HepG2 (cell line): Measurements from ENCODE around the gene TMEM190. TPM values are rescaled to one million over a fixed set of nuclear protein-coding genes. Genes with fewer than 3 reads are reported as not detected.

Experiments used
- GTF2F1 ChIP-seq: fragments of 150-350 bp; IDR thresholded peaks from 2 replicates; pipeline ENCODE4 v1.6.1; 2014; ENCODE audit warnings: low read length
- HCFC1 ChIP-seq: fragments of 150-350 bp; IDR thresholded peaks from 2 replicates; pipeline ENCODE4 v1.6.1; 2014; ENCODE audit warnings: low read depth, low read length
- HMG20A ChIP-seq: IDR thresholded peaks from 2 replicates; pipeline ENCODE4 v1.6.1; 2016; ENCODE audit warnings: borderline replicate concordance
- KLF6 ChIP-seq: IDR thresholded peaks from 2 replicates; pipeline ENCODE4 v1.8.0; 2016; ENCODE audit warnings: missing biosample characterization, missing genetic modification reagents
- NR2F1 ChIP-seq, 2 experiments: fragments of 450-650 bp in 1 of 2; formaldehyde crosslinking in 1 of 2; IDR thresholded peaks; 2 replicates each; pipeline versions ENCODE4 v1.5.0 to v1.6.1; 2016 to 2020; ENCODE audit warnings: mild to moderate bottlenecking in 1 of 2, missing compliant biosample characterization in 1 of 2, missing genetic modification reagents in 1 of 2, moderate library complexity in 1 of 2
- SMAD3 ChIP-seq: sonication (generic); formaldehyde crosslinking; IDR thresholded peaks from 2 replicates; pipeline ENCODE4 v1.4.0; 2020; ENCODE audit warnings: missing genetic modification reagents
- ZMYM2 ChIP-seq: sonication (generic); formaldehyde crosslinking; IDR thresholded peaks from 2 replicates; pipeline ENCODE4 v1.8.0; 2022; ENCODE audit warnings: mild to moderate bottlenecking, missing genetic modification reagents
- ZNF263 ChIP-seq: sonication (generic); formaldehyde crosslinking; IDR thresholded peaks from 2 replicates; pipeline ENCODE4 v1.4.0; 2020; ENCODE audit warnings: missing genetic modification reagents
- ZNF343 ChIP-seq: sonication (generic); formaldehyde crosslinking; IDR thresholded peaks from 2 replicates; pipeline ENCODE4 v1.4.0; 2020; ENCODE audit warnings: mild to moderate bottlenecking, missing genetic modification reagents
- ZNF749 ChIP-seq: sonication (generic); formaldehyde crosslinking; IDR thresholded peaks from 2 replicates; pipeline ENCODE4 v1.8.0; 2022; ENCODE audit warnings: mild to moderate bottlenecking, missing genetic modification reagents, moderate library complexity, borderline replicate concordance
- polyA plus RNA-seq, 8 experiments: library from polyadenylated mRNA; depleted of rRNA in 3 of 8; stranded (reverse) in 7 of 8; unstranded in 1 of 8; fragments of >200 nt; fragmentation: Illumina TruSeq in 4 of 8; extraction: Trizol in 4 of 8; gene quantifications; 2 replicates each; pipeline versions ENCODE4 v1.2.1 to v1.2.3, GENCODE V29; 2011 to 2016; ENCODE audit warnings: low read depth in 4 of 8, missing spikeins in 1 of 8, mixed read lengths in 1 of 8; ENCODE audit not compliant: insufficient read depth in 1 of 8
- total RNA-seq, 5 experiments: library from RNA; depleted of rRNA; stranded (reverse); fragments of >200 nt; fragmentation: Illumina TruSeq; extraction: Trizol; gene quantifications; 2 replicates each; pipeline ENCODE4 v1.2.3, GENCODE V29; 2016; ENCODE audit warnings: low read depth in 1 of 5
- TF ChIP-seq, protein P1 (sequence below): sonication (generic); formaldehyde crosslinking; IDR thresholded peaks from 2 replicates; pipeline ENCODE4 v1.4.0; 2020; ENCODE audit warnings: missing genetic modification reagents
- TF ChIP-seq, protein P2 (sequence below): sonication (generic); formaldehyde crosslinking; IDR thresholded peaks from 2 replicates; pipeline ENCODE4 v1.4.0; 2020; ENCODE audit warnings: mild to moderate bottlenecking, missing genetic modification reagents
- TF ChIP-seq, protein P3 (sequence below): sonication (generic); formaldehyde crosslinking; IDR thresholded peaks from 2 replicates; pipeline ENCODE4 v1.8.1; 2023; ENCODE audit warnings: mild to moderate bottlenecking, moderate library complexity, missing genetic modification reagents
- TF ChIP-seq, protein P4 (sequence below): sonication (generic); formaldehyde crosslinking; IDR thresholded peaks from 2 replicates; pipeline ENCODE4 v1.4.0; 2020; ENCODE audit warnings: missing genetic modification reagents, borderline replicate concordance

TMEM190 gene
- total and polyA plus RNA-seq, 2 of the 13 experiments (the other 11 are each of a cell fraction or from before 2014, with no cell fraction given), result 0.35 to 0.83 TPM

DNA sequence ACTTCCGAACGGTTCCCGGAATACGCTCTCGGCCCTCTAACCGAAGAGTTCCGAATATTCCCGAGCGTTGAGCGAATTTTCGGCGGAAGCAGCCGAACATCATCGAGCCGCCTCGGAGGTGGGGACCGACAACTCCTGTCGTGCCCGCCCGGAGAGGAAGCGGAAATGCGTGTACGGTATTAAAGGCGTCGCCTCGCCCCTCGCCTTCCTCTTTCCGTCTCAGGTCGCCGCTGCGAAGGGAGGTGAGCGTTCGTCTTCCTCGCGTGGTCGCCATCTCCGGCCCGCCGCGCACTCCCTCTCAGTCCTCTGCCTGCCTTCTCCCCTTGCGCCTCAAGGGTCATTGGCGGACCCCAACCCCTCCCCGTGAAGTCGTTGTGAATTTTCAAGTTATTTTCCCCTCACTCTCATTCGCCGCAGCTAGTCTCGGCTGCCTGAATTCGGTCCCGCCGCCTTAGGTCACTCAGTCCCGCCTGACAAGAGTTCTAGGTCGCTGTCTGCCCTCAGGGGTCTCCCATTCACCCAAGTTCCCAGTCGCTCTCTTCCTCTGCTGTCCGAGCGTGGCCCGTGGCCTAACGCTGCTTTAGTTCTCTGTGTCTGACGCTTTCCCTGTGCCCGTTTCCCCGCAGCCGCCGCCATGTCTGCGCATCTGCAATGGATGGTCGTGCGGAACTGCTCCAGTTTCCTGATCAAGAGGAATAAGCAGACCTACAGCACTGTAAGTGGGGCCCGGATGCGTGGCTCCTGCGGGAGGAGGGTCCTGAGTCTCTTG lies 9.3 kb downstream of the TMEM190 start, which contains the start of gene RPL28 (continued):
- TF ChIP-seq, protein P1, sequence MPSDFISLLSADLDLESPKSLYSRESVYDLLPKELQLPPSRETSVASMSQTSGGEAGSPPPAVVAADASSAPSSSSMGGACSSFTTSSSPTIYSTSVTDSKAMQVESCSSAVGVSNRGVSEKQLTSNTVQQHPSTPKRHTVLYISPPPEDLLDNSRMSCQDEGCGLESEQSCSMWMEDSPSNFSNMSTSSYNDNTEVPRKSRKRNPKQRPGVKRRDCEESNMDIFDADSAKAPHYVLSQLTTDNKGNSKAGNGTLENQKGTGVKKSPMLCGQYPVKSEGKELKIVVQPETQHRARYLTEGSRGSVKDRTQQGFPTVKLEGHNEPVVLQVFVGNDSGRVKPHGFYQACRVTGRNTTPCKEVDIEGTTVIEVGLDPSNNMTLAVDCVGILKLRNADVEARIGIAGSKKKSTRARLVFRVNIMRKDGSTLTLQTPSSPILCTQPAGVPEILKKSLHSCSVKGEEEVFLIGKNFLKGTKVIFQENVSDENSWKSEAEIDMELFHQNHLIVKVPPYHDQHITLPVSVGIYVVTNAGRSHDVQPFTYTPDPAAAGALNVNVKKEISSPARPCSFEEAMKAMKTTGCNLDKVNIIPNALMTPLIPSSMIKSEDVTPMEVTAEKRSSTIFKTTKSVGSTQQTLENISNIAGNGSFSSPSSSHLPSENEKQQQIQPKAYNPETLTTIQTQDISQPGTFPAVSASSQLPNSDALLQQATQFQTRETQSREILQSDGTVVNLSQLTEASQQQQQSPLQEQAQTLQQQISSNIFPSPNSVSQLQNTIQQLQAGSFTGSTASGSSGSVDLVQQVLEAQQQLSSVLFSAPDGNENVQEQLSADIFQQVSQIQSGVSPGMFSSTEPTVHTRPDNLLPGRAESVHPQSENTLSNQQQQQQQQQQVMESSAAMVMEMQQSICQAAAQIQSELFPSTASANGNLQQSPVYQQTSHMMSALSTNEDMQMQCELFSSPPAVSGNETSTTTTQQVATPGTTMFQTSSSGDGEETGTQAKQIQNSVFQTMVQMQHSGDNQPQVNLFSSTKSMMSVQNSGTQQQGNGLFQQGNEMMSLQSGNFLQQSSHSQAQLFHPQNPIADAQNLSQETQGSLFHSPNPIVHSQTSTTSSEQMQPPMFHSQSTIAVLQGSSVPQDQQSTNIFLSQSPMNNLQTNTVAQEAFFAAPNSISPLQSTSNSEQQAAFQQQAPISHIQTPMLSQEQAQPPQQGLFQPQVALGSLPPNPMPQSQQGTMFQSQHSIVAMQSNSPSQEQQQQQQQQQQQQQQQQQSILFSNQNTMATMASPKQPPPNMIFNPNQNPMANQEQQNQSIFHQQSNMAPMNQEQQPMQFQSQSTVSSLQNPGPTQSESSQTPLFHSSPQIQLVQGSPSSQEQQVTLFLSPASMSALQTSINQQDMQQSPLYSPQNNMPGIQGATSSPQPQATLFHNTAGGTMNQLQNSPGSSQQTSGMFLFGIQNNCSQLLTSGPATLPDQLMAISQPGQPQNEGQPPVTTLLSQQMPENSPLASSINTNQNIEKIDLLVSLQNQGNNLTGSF (CRISPR knock-in tag), result peak; percentile 60; the same call in 1 of the 2 replicates
- TF ChIP-seq NR2F1 (CRISPR knock-in tag; IDR thresholded peaks at IDR 0.05), result no peak; a peak in 1 of 4 replicates
- peak; percentile 97 for TF ChIP-seq KLF6 (CRISPR knock-in tag)
- TF ChIP-seq, protein P2, sequence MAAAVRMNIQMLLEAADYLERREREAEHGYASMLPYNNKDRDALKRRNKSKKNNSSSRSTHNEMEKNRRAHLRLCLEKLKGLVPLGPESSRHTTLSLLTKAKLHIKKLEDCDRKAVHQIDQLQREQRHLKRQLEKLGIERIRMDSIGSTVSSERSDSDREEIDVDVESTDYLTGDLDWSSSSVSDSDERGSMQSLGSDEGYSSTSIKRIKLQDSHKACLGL (CRISPR knock-in tag), result peak; percentile 78
- TF ChIP-seq ZMYM2 (CRISPR knock-in tag), result no peak
- TF ChIP-seq ZNF263 (CRISPR knock-in tag), result peak; percentile 9; the same call in 1 of the 2 replicates
- TF ChIP-seq HCFC1, result peak; percentile 46; the same call in 1 of the 2 replicates
- TF ChIP-seq SMAD3 (CRISPR knock-in tag), result peak; percentile 94
- TF ChIP-seq HMG20A (CRISPR knock-in tag), result no peak
- peak; percentile 68; the same call in 1 of the 2 replicates for TF ChIP-seq ZNF749 (CRISPR knock-in tag)
- TF ChIP-seq, protein P3, sequence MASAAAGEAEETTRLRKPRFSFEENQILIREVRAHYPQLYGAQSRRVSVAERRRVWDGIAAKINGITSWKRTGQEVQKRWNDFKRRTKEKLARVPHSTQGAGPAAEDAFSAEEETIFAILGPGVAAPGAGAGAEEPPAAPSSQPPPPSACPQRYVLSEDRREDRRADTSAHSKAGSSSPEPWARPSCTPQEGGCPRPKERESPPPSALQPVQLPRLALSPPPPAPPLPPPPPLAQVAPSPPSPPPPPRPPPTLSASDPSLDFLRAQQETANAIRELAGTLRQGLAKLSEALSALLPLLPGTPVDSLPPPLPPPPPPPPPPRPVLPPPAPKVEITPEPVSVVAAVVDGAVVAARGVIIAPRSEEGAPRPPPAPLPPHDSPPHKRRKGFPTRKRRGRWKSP (CRISPR knock-in tag), result peak; percentile 76; the same call in 1 of the 2 replicates
- TF ChIP-seq ZNF343 (CRISPR knock-in tag), result peak; percentile 77; the same call in 1 of the 2 replicates
- TF ChIP-seq, protein P4, sequence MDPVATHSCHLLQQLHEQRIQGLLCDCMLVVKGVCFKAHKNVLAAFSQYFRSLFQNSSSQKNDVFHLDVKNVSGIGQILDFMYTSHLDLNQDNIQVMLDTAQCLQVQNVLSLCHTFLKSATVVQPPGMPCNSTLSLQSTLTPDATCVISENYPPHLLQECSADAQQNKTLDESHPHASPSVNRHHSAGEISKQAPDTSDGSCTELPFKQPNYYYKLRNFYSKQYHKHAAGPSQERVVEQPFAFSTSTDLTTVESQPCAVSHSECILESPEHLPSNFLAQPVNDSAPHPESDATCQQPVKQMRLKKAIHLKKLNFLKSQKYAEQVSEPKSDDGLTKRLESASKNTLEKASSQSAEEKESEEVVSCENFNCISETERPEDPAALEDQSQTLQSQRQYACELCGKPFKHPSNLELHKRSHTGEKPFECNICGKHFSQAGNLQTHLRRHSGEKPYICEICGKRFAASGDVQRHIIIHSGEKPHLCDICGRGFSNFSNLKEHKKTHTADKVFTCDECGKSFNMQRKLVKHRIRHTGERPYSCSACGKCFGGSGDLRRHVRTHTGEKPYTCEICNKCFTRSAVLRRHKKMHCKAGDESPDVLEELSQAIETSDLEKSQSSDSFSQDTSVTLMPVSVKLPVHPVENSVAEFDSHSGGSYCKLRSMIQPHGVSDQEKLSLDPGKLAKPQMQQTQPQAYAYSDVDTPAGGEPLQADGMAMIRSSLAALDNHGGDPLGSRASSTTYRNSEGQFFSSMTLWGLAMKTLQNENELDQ, result 0 out of 2 replicates have a peak, but pooled peaks have one; percentile 42
- TF ChIP-seq GTF2F1, result peak; percentile 72; the same call in 1 of the 2 replicates
